Activated CD8-positive, alpha-beta memory T cell treated with anti-CD3 and anti-CD28 coated beads for 36 hours (primary cell): ENCODE data around the gene BID. TPM values are rescaled to one million over a fixed set of nuclear protein-coding genes. Genes with fewer than 3 reads are reported as not detected.

Experiments used
- CTCF ChIA-PET: fragments of 350-600 bp; sonication (Branson Sonifier 250); formaldehyde crosslinking; loops from one replicate; lab custom pipeline; 2021; ENCODE audit warnings: antibody characterized with exemption; lab: Charles Lee
- POLR2A ChIA-PET: fragments of 350-600 bp; sonication (Branson Sonifier 250); formaldehyde crosslinking; loops from one replicate; lab custom pipeline; 2021; ENCODE audit warnings: antibody characterized with exemption; lab: Charles Lee
- total RNA-seq, 2 experiments: library from RNA; stranded (reverse); gene quantifications; one replicate each; pipeline ENCODE4 v1.2.3, GENCODE V29; 2021

BID gene
- total RNA-seq, 2 experiments from 2014 or later = 13.6 to 15.8 TPM

DNA sequence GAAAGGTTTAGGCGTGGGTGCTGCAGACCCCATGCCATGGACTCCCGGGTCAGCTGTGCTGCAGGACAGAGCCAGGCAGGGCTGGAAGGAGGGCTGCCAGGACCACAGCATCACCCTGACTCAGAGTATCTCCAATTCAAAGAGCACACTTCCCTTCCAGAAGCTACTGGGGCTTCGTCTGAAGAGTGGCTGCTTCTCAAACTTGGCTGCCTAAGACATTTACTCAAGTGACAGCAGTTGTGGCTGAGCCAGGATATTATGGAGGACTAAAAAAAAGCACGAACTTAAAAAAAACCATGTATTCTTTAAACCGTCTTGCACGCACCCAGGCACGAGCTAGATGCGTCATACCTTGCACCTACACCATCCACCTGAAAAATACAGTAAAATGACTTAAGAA, 13.0 kb upstream of the BID start:
- POLR2A ChIA-PET = no interaction called here
- CTCF ChIA-PET = interaction anchor here (1.4 to 4.5 kb wide), 2 partner anchors 29 to 44 kb away, joined by 4 to 53 read pairs; no protein-coding TSS in a partner anchor

DNA sequence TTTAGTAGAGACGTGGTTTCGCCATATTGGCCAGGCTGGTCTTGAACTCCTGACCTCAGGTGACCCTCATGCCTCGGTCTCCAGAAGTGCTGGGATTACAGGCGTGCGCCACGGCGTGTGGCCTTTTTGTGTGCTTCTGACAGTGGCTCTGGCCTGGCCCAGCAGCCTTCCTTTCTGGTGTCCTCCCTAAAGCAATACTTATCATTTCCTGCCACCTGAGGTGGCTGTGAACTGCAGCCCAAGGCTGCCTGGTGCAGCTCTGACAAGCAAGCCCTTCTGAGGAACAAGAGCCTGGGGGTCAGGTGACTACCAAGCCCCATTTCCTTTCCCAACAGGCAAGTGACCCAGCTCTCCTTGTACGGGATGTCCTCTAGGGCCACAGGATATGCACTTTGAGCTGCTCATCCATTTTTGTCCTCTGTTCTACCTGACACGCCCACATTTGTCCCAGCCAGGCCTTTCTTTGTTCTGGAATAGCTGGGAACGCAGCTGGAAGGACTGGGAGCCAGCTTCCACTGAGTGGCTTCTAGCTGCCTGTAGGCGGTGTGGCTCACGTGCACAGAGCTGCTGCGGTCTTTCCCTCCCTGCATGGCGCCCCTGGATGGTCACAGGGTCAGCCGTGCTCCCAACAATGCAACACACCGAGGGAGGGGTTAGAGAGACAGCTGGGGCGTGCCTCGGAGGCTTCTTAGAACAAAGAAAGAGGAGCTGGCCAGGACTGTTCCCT, 12.3 kb upstream of the BID start:
- POLR2A ChIA-PET = interaction anchor here (0.7 kb wide), 1 partner anchor 290 kb away, joined by 5 read pairs; no protein-coding TSS in a partner anchor

DNA sequence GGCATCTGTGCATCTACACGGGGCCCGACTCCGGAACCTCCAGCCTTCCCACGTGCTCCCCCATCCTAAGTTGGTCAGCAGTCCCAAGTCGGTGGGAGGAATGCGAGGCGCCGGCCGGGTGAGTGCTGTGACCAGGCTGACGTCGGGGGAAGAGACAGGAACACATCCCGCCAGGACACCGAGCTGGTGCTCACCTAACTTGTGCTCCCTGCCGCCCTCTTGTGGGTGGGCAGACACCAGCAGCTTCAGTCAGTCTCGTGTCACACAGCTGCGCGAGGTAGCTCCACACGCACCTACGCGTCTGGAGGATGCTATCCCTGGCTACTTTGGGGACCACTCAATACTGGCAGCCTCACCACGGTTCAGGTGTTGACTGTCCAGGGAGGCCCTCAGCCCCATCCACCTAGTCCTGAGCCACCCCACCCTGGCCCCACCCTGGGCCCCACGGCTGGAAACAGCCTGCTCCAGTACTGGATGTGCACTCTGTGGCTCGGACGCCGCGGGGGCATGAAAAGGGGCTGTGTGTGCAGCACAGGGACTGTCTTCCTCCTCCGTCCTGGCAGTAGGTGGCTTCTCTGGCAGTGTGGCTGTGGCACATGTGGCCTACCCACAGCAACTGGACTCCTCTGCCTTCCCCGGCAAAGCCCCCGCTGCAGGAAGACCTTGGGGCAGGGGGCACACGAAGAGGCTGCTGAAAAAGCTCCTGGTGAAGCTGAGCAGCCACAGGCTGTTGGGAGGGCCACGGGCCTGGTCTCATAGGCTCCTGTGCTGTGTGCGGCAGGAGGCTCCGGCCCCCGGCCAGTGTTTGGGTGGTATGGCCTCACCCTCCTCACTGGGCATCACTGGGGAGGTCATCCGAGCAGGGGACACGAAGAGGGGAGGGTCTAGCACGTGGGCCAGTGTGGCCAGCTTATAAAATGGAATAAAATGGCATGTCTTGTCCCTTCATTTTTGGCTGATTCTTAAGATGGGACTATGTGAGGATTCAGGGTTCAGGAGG, 11.2 kb upstream of the BID start:
- CTCF ChIA-PET = interaction anchor here (0.6 to 4.5 kb wide), 15 partner anchors 9 to 339 kb away, joined by 3 to 53 read pairs (median 4); partner anchors contain the start of gene BID
- POLR2A ChIA-PET = interaction anchor here (1.3 kb wide), 1 partner anchor 33 kb away, joined by 3 read pairs; no protein-coding TSS in a partner anchor

More for the DNA sequence above, 12.3 kb upstream of the BID start:
- CTCF ChIA-PET = interaction anchor here (0.6 to 4.5 kb wide), 6 partner anchors 13 to 242 kb away, joined by 3 to 53 read pairs (median 5); partner anchors contain the start of gene BID

DNA sequence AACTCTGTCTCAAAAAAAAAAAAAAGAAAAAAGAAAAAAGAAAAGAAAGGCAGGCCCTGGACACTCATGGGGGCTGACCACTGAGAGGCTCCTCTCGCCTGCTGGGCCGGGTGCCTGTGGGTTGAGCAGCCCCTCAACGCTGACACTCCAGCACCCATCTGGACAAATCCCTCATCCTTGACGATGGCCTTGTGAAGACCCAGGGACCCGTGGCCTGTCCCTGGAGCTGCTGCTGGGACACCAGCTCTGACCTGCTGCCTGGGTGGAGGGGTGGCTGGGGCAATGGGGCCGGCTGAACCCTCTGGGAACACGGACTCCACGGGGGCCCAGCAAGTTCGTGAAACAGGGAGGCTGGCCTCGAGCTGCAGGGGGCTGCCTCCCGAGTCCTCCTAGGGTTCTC, 10.5 kb upstream of the BID start:
- POLR2A ChIA-PET = interaction anchor here (1.3 kb wide), 1 partner anchor 32 kb away, joined by 3 read pairs; no protein-coding TSS in a partner anchor
- CTCF ChIA-PET = interaction anchor here (0.7 to 4.5 kb wide), 11 partner anchors 8 to 339 kb away, joined by 3 to 53 read pairs (median 4); partner anchors contain the start of gene BID

DNA sequence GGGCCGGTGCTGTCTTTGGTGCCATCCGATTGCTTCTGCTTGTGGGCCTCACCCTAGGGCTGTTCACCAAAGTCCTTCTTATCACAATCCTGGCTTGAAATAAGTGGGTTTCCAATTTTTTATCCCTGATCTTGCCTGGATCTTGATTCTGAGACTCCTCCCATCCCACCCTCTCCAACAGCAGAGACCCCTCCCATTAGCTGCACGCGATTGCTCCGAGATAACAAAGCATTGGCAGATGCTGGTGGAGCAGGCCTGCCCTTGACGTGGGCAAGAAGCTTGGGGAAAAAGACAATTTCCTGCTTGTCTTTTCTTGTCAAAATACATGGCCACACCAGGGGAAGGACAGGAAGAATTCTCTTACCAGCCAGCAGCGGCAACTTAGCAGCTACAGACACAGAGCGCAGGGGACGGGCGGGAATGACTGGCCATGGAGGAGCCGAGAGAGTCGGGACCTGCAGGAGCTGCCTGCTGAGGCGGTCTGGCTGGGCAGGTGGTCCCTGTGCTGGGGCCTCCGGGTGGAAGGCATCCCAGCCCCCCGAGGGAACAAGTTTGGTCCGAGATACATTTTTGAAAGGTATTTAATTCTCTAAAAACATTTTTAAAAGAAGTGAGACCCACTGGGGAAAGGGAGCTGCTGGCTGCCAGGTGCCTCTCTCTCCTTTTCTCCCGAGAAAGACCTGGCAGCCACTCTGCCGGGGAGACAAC, 9.7 kb upstream of the BID start:
- ChIA-PET CTCF (interaction anchor here (0.7 to 4.5 kb wide), 6 partner anchors 10 to 292 kb away, joined by 3 to 53 read pairs (median 8); partner anchors contain the start of gene BID), POLR2A (interaction anchor here (0.6 kb wide), 1 partner anchor 145 kb away, joined by 4 read pairs; no protein-coding TSS in a partner anchor)

DNA sequence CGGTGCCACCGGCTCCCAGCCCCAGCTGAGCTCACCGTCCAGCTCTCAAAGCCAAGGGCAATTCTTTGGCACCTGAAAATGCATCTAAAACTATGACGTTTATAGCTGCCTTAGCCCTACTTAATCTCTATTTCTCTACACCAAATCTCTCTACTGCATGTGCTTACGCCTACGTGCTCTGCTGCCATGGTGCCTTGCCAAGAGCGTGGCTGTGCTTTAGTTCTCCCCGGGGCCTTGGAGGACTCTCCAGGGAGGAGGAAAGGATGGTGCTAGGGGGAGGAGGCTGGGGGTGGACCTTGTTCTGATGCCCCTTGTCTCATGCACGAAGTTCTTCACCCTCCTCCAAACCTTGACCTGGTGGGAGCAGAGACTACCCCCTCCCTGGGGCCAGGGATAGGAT, 9.0 kb upstream of the BID start:
- POLR2A ChIA-PET = no interaction called here
- CTCF ChIA-PET = interaction anchor here (1.2 kb wide), 1 partner anchor 293 kb away, joined by 3 read pairs; no protein-coding TSS in a partner anchor

DNA sequence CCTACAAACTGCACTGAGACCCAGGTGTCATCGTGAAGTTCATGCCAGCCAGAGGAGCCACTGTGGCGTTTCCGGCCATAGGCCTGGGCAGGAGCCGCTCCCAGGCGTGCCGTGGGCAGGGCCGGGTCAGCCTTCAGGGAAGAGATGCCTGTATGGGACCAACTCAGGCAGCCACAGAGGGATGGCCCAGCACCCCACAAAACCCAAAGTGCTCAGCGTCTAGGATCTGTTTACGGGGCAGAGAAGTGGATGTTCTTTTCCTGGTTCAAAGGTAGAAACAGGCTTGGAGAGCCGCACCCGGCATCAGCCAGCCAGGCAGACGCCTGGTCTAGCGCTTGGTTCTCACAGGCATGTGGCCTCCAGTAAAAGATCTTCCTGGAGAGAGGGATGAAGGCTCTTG, 8.4 kb upstream of the BID start:
- ChIA-PET CTCF (interaction anchor here (1.0 kb wide), 1 partner anchor 28 kb away, joined by 3 read pairs; no protein-coding TSS in a partner anchor), POLR2A (no interaction called here)

DNA sequence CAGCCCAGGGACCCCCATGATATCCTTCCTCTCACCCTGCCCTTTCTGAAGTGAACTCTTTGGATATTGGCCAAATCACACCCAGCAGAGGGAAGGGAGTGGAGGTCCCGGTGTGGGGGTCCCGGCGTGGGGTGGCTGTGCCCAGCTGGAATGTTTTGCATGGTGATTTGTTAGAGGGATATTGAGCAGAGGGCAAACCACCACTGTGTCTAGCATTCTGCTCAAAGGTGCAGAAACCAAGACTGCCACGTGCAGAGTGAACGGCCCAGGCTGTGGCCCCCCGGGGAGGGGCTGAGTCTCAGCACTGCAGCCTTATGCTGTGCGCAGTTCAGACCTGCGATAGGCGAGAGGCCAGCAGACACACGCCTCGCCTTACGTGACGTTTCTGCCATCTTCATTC, 7.9 kb upstream of the BID start:
- ChIA-PET POLR2A (interaction anchor here (0.5 kb wide), 1 partner anchor 51 kb away, joined by 8 read pairs; no protein-coding TSS in a partner anchor), CTCF (interaction anchor here (0.9 to 1.4 kb wide), 4 partner anchors 20 to 294 kb away, joined by 3 to 6 read pairs (median 4); no protein-coding TSS in a partner anchor)

DNA sequence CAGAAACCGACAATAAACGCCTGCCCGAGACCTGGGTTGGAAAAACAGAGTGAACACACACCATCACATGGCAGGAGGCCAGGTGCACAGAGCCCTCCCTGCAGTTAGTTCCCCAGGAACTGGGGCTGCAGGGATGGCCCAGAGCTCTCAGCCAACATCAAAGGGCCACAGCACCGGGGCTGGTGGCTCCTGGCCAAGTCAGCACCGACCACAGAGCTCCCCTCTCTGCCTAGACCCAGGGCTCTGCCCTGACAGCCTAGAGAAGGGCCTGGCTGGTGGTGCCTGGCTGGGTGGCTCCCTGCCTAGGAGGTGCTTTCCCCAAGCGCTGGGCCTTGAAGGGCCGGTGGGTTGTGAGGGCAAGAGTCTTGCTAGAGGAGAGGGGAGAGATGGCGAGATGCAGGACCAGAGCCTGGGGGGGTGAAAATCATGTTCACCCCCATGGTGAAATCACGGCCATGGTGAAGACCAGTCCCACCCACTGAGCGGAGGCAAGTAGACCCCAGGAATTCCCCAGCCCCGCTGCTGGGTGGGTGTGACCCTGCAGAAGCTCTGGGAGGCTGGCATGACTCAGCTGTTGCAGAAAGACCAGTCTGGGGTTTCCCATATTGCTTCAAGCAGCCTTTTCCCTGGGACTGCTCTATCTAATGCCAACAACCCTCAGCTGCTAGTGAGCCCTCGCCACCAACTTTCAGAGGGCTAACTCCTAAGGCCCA, 7.2 kb upstream of the BID start:
- POLR2A ChIA-PET = interaction anchor here (0.5 kb wide), 1 partner anchor 50 kb away, joined by 8 read pairs; no protein-coding TSS in a partner anchor
- CTCF ChIA-PET = interaction anchor here (0.9 to 1.4 kb wide), 4 partner anchors 19 to 295 kb away, joined by 3 to 6 read pairs (median 4); no protein-coding TSS in a partner anchor

DNA sequence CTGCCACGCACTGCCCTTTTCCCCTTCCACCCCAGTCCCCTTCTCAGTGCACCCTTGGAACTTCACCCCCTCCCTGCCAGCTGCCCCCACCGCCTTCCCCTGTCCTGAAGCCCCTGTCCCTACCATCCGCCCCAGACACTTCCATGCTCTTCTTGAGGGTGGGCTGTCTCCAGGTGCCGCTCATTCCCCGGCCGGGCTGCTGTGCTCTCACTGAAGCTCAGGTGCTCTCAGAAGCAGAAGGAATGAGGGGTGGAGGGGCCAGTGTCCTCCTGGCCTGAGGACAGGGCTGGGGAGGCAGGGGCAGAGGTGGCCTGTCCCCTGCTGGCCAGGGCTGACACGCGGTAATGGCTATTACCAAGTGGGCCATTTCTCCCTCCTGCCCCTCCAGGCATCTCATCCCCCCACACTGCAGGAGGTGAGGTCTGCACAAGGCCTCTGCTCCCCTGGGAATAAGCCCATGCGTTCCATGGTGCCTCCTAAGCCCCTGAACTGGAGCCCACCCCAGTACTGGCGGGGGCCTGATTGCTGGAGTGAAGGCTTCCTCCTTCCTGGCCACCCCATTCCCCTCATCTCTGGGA, 6.6 kb upstream of the BID start:
- CTCF ChIA-PET = interaction anchor here (1.1 to 2.7 kb wide), 4 partner anchors 35 to 40 kb away, joined by 3 to 14 read pairs (median 6); no protein-coding TSS in a partner anchor
- POLR2A ChIA-PET = no interaction called here

DNA sequence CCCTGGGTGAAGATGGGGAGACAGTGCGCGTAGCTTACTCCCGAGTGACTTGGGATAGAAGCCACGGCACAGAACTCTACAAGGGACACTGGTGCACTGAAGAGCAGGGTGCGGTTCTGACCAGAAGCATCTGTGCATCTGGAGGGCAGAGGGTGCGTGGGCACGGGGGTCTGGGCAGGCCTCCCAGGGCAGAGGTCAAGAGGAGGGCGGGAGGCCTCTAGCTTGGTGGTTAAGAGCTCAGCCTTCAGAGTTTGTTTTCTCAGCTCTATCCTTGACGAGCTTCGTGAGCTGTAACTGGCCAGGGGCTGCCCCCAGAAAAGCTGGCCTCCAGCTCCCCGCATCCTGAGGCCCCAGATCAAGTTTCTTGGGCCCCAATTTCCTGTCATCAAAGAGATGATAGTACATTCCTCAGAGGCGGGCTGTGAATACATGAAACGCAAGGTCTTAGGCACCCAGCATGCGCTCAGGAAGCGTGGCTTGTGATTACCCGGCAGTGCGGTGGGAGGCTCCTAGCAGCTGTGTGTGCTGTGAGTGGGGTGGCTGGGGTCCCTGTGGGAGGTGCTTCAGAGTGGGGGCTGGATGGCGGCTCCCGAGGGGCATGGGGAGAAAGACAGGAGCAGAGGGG, 6.0 kb upstream of the BID start:
- ChIA-PET POLR2A (interaction anchor here (1.0 kb wide), 1 partner anchor 295 kb away, joined by 3 read pairs; no protein-coding TSS in a partner anchor), CTCF (interaction anchor here (1.1 to 2.7 kb wide), 5 partner anchors 35 to 296 kb away, joined by 3 to 14 read pairs (median 5); no protein-coding TSS in a partner anchor)

DNA sequence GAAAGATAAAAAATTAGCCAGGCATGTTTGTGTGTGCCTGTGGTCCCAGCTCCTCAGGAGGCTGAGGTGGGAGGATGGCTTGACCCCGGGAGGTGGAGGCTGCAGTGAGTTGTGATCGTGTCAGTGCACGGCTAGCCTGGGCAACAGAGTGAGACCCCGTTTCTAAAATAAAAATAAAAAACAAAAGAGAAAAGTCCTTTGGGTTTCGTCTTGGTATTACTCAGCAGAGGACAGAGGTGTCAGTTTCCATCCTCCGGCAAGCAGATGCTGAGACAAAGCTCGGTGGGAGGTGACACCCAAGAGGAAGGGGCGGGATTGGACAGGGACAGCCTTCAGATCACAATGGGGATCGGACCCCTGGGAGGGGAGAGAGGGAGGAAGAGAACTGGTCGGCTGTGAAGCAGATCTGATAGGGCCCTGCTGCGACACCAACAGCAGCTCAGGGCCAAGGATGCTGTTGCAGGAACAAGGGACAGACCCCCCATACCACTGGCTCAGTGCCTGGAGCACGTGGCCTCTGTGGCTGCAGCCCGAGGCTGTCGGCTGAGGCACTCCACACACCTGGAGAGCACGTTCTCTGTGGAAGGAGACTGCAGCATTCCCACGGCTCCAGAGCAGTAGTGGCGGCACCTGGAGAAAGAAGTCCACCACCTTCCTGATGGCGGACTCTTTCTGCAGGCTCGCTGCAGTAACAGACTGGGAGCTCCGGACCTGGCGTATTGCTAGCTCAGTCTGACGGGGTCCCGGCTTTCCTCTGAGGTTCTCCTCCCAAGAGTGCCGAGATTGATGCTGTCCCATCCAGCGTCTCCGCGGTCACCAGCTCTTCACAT, 5.2 kb upstream of the BID start:
- ChIA-PET POLR2A (interaction anchor here (0.6 to 1.0 kb wide), 2 partner anchors 35 to 296 kb away, joined by 3 read pairs; no protein-coding TSS in a partner anchor), CTCF (interaction anchor here (1.1 to 2.7 kb wide), 6 partner anchors 12 to 296 kb away, joined by 3 to 14 read pairs (median 5); no protein-coding TSS in a partner anchor)

DNA sequence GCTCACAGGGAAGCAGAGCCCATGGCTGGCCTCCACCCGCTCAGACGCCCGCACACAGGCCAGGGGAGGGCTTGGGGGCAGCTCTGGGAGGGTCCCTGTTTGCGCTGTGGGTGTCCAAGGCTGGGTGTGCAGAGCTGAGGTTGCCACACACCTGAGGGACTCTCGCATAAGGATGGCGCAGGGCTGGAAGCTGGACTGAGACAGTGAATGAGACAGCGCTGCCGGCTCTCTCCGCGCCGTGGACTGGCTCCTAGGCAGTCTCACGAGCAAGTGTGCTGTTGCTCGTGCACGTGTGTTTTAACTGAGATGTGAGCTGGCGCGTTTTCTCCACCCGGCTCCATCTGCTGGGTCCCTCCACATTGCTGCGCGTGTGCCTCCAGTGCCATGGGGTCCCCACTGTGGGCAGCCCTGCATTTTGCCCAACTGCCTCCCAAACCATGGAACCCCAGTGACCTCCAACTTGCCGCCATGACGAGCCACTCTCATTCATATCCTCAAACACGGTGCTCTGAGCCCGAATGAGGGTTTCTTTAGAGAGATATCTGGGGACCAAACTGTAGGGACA, 4.2 kb upstream of the BID start:
- POLR2A ChIA-PET = interaction anchor here (0.6 kb wide), 1 partner anchor 34 kb away, joined by 3 read pairs; no protein-coding TSS in a partner anchor
- CTCF ChIA-PET = interaction anchor here (1.2 to 2.7 kb wide), 3 partner anchors 11 to 297 kb away, joined by 5 to 14 read pairs (median 7); no protein-coding TSS in a partner anchor

DNA sequence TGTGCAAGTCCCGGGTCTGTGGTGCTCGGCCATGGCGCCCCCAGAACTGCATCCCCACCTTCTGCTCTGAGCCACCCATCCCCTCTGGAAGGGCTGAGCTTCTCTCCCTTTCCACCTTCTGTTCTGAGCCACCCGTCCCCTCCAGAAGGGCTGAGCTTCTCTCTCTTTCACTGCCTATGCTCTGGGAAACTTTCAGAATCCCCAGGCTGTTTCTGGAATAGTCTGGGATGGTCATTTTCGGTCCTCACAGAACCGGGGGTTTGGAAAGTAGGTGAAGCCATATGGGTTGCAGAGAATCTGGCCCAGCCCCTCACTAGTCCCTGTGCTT, 3.4 kb upstream of the BID start:
- ChIA-PET CTCF (interaction anchor here (0.7 kb wide), 1 partner anchor 298 kb away, joined by 3 read pairs; no protein-coding TSS in a partner anchor), POLR2A (interaction anchor here (0.9 kb wide), 1 partner anchor 10 kb away, joined by 3 read pairs; no protein-coding TSS in a partner anchor)
